Putamen (tissue), 1 donor: Measurements from ENCODE around the gene ATF6.

Experiments used
- DNase-seq: peaks from one replicate; pipeline ENCODE4 v3.0.0-alpha.2; 2016; ENCODE audit warnings: low spot score

ATF6 gene

GRCh38 chr1:161940866-161941591, 174.9 kb downstream of the ATF6 start:
- no peak for DNase-seq

GRCh38 chr1:161941726-161942436, 175.8 kb downstream of the ATF6 start:
- no peak for DNase-seq

- DNase-seq, result no peak
Observed at GRCh38 chr1:161943737-161944136, 177.6 kb downstream of the ATF6 start.

- no peak for DNase-seq
Observed at GRCh38 chr1:161944381-161944780, 178.3 kb downstream of the ATF6 start.

GRCh38 chr1:161945306-161946060, 179.4 kb downstream of the ATF6 start:
- DNase-seq, result no peak

GRCh38 chr1:161946071-161946987, 180.2 kb downstream of the ATF6 start:
- no peak for DNase-seq

- DNase-seq, result no peak
Observed at GRCh38 chr1:161948435-161948834, 182.3 kb downstream of the ATF6 start.

GRCh38 chr1:161949548-161949947, 183.4 kb downstream of the ATF6 start:
- no peak for DNase-seq

- DNase-seq, result no peak
Observed at GRCh38 chr1:161950377-161950776, 184.3 kb downstream of the ATF6 start.

GRCh38 chr1:161951646-161952045, 185.5 kb downstream of the ATF6 start:
- no peak for DNase-seq

GRCh38 chr1:161952607-161953172, 186.6 kb downstream of the ATF6 start:
- no peak for DNase-seq

- DNase-seq, result no peak
Observed at GRCh38 chr1:161953256-161953920, 187.3 kb downstream of the ATF6 start.

GRCh38 chr1:161954050-161954449, 187.9 kb downstream of the ATF6 start:
- no peak for DNase-seq

- DNase-seq, result no peak
Observed at GRCh38 chr1:161954466-161954865, 188.3 kb downstream of the ATF6 start.

GRCh38 chr1:161955606-161956005, 189.5 kb downstream of the ATF6 start:
- DNase-seq, result no peak

- no peak for DNase-seq
Observed at GRCh38 chr1:161956097-161956496, 190.0 kb downstream of the ATF6 start.

GRCh38 chr1:161956930-161957329, 190.8 kb downstream of the ATF6 start:
- no peak for DNase-seq

GRCh38 chr1:161958425-161958824, 192.3 kb downstream of the ATF6 start:
- DNase-seq, result peak; percentile 77

GRCh38 chr1:161962091-161962887, 196.2 kb downstream of the ATF6 start:
- peak; percentile 19 for DNase-seq

GRCh38 chr1:161966067-161966466, 199.9 kb downstream of the ATF6 start:
- DNase-seq, result no peak
